Colonic mucosa (tissue), 4 donors: Measurements from ENCODE around the gene TRMT2A. TPM values are rescaled to one million over a fixed set of nuclear protein-coding genes. Genes with fewer than 3 reads are reported as not detected.

Source experiments
- DNase-seq: peaks from one replicate; pipeline ENCODE4 v3.0.0-alpha.2; 2020
- H3K27ac ChIP-seq: fragments of 200-600 bp; one replicate; pipeline ENCODE4 v1.8.0; 2021
- H3K27me3 ChIP-seq: fragments of 200-600 bp; one replicate; pipeline ENCODE4 v1.8.0; 2021
- H3K36me3 ChIP-seq: fragments of 200-600 bp; one replicate; pipeline ENCODE4 v1.8.0; 2021
- H3K4me1 ChIP-seq: fragments of 200-600 bp; one replicate; pipeline ENCODE4 v1.8.0; 2021; ENCODE audit warnings: mild to moderate bottlenecking
- H3K4me3 ChIP-seq: fragments of 200-600 bp; one replicate; pipeline ENCODE4 v1.8.0; 2021
- H3K9ac ChIP-seq, 2 donors: one replicate each; pipeline ENCODE4 v1.7.0; 2013; ENCODE audit warnings: control low read depth in 2 of 2, low read depth in 2 of 2, low read length in 2 of 2
- H3K9me3 ChIP-seq: fragments of 200-600 bp; one replicate; pipeline ENCODE4 v1.8.0; 2021
- CTCF ChIP-seq: fragments of 200-600 bp; IDR thresholded peaks from one replicate; pipeline ENCODE4 v1.8.0; 2022; ENCODE audit warnings: antibody characterized with exemption, mild to moderate bottlenecking
- intact Hi-C: fragments of 100-400 bp; cut with DNase I; formaldehyde crosslinking; loops from one replicate; pipeline ENCODE4 v1.14.1; 2022
- total RNA-seq, 2 donors: library from RNA; stranded (reverse); fragmentation: NEBNext Ultra II Directional in 1 of 2; extraction: Animal tissue kit (Norgen Biotek cat#: 25700) in 1 of 2; gene quantifications; one replicate each; pipeline ENCODE4 v1.2.1, GENCODE V29; 2021
- donor health status: healthy.
- donor health status: DM: no; HTN: no; CAD: no.
- donor health status: DM: no; HTN: no; CAD: no.

The TRMT2A gene
- total RNA-seq, 2 donors from 2014 or later, result 31.9 to 63.6 TPM

DNA sequence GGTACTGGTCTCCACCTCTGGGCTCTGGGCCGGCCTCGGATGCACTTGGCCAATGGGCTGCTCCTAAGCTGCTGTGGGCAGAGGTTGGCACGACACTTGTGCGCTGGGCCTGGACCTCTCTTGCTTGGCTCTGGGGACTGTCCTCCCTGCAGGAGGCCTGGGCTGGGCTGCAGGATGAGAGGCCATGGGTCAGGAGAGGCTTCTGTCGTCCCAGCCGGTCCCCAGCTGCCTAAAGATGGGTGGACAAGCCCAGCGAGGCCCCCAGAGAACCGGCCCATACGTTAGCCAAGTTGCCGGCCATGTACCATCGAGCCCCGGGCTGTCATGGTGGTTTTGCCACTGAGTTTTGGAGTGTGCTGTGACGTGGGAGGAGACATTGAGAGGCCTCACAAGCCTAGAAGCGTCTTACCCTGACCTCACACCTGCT, 35.5 kb upstream of the TRMT2A start:
- intact Hi-C loops, result no loop called here
- DNase-seq, result no peak
- Histone ChIP-seq H3K4me1 (no peaks in the 10 kb centered on the region), H3K4me3 (no peak overlapping the region), H3K9me3 (no peaks in the 10 kb centered on the region), H3K27me3 (no peaks in the 10 kb centered on the region), H3K36me3 (no peaks in the 10 kb centered on the region), H3K9ac (no peak overlapping the region), H3K27ac (no peak overlapping the region)
- TF ChIP-seq CTCF, result no peak

GRCh38 chr22:20151276-20151588, 34.2 kb upstream of the TRMT2A start:
- no peak for DNase-seq
- Histone ChIP-seq H3K27ac (no peak overlapping the region), H3K27me3 (no peaks in the 10 kb centered on the region), H3K9ac (no peak overlapping the region), H3K36me3 (no peaks in the 10 kb centered on the region), H3K4me3 (no peak overlapping the region), H3K4me1 (no peaks in the 10 kb centered on the region), H3K9me3 (no peaks in the 10 kb centered on the region)
- intact Hi-C loops, result no loop called here
- no peak for TF ChIP-seq CTCF

GRCh38 chr22:20150381-20151275, 33.6 kb upstream of the TRMT2A start, which contains the start of gene CCDC188:
TSS of gene CCDC188 (minus strand) at chr22:20151055. CDS start at chr22:20150986, 69 bp downstream.
- no peaks in the 10 kb centered on the region for H3K27me3 ChIP-seq
- H3K4me3 ChIP-seq, result no peak within 1 kb of the TSS
- H3K9ac ChIP-seq, result no peak within 1 kb of the TSS
- H3K9me3 ChIP-seq, result no peaks in the 10 kb centered on the region
- H3K36me3 ChIP-seq, result no peaks in the 10 kb centered on the region
- TF ChIP-seq CTCF, result no peak
- no peak for DNase-seq
- intact Hi-C loops, result no loop called here
- no peaks in the 10 kb centered on the region for H3K4me1 ChIP-seq
- H3K27ac ChIP-seq, result no peak within 1 kb of the TSS

GRCh38 chr22:20149257-20150250, 32.5 kb upstream of the TRMT2A start:
- Histone ChIP-seq H3K27me3 (no peaks in the 10 kb centered on the region), H3K4me1 (no peaks in the 10 kb centered on the region), H3K9me3 (no peaks in the 10 kb centered on the region), H3K4me3 (no peak overlapping the region), H3K9ac (no peak overlapping the region), H3K36me3 (no peaks in the 10 kb centered on the region), H3K27ac (no peak overlapping the region)
- intact Hi-C loops, result no loop called here
- no peak for TF ChIP-seq CTCF
- DNase-seq, result no peak

GRCh38 chr22:20148414-20148813, 31.4 kb upstream of the TRMT2A start:
- no peaks in the 10 kb centered on the region for H3K36me3 ChIP-seq
- intact Hi-C loops, result no loop called here
- no peaks in the 10 kb centered on the region for H3K9me3 ChIP-seq
- no peaks in the 10 kb centered on the region for H3K27me3 ChIP-seq
- no peak overlapping the region for H3K4me3 ChIP-seq
- no peak overlapping the region for H3K9ac ChIP-seq
- DNase-seq, result no peak
- H3K27ac ChIP-seq, result no peak overlapping the region
- TF ChIP-seq CTCF, result no peak
- H3K4me1 ChIP-seq, result no peaks in the 10 kb centered on the region
